A549 (cell line): ENCODE data around the gene SLC17A7. TPM values are rescaled to one million over a fixed set of nuclear protein-coding genes. Genes with fewer than 3 reads are reported as not detected.

ENCODE experiments used
- ATAC-seq, 2 experiments: fragments of 200-7000 bp in 1 of 2; fragments of >200 bp in 1 of 2; cut with Nextera tagmentation in 1 of 2; cut with Tn5 transposase in 1 of 2; 3 replicates each; pipeline versions ENCODE4 v1.8.0 to v1.9.1; 2018 to 2020; ENCODE audit warnings: mild to moderate bottlenecking in 1 of 2, moderate library complexity in 1 of 2
- CTCF ChIA-PET: fragments of 300-600 bp; sonication (Branson Sonifier 250); formaldehyde crosslinking; extraction: SDS; loops from one replicate; lab custom pipeline; 2021; ENCODE audit warnings: antibody characterized with exemption, inconsistent platforms; lab: Yijun Ruan, JAX
- POLR2A ChIA-PET: fragments of 350-600 bp; formaldehyde crosslinking; extraction: SDS; loops from one replicate; lab custom pipeline; 2021; ENCODE audit warnings: antibody characterized with exemption, inconsistent platforms; lab: Yijun Ruan, JAX
- DNase-seq, 2 experiments: peaks; one replicate each; pipeline versions ENCODE4 v3.0.0 to v3.0.0-alpha.2; 2011 to 2016; ENCODE audit warnings: low read depth in 1 of 2, low spot score in 1 of 2
- FAIRE-seq: peaks from 2 replicates; lab custom pipeline; 2011; peaks lifted over from hg19 to GRCh38; lab: Jason Lieb, UNC
- H3K27ac ChIP-seq, 2 experiments: fragments of >200 bp; sonication (Bioruptor Twin); formaldehyde crosslinking; 3 replicates each; pipeline ENCODE4 v1.5.1; 2016 to 2017
- H3K4me1 ChIP-seq: fragments of >200 bp; sonication (Bioruptor Twin); formaldehyde crosslinking; 3 replicates; pipeline ENCODE4 v1.6.1; 2016
- H3K4me2 ChIP-seq: fragments of >200 bp; sonication (Bioruptor Twin); formaldehyde crosslinking; 3 replicates; pipeline ENCODE4 v1.6.1; 2016
- H3K4me3 ChIP-seq: fragments of >200 bp; sonication (Bioruptor Twin); formaldehyde crosslinking; 3 replicates; pipeline ENCODE4 v1.5.1; 2016
- H3K9me3 ChIP-seq: fragments of >200 bp; sonication (Bioruptor Twin); formaldehyde crosslinking; 3 replicates; pipeline ENCODE4 v1.6.1; 2016
- CBX8 ChIP-seq: fragments of 200-600 bp; sonication (generic); IDR thresholded peaks from 2 replicates; pipeline ENCODE4 v1.6.1; 2016
- CEBPB ChIP-seq, 2 experiments: fragments of >200 bp in 1 of 2; sonication (Bioruptor Twin) in 1 of 2; formaldehyde crosslinking in 1 of 2; IDR thresholded peaks; 2 replicates each; pipeline ENCODE4 v1.6.1; 2012 to 2016
- CHD2 ChIP-seq: fragments of 150-350 bp; IDR thresholded peaks from 2 replicates; pipeline ENCODE4 v1.6.1; 2014; ENCODE audit warnings: low read length; ENCODE audit not compliant: partially characterized antibody
- EHF ChIP-seq: fragments of 250-450 bp; sonication (Bioruptor Pico); IDR thresholded peaks from 2 replicates; pipeline ENCODE4 v1.5.0; 2020; ENCODE audit warnings: mild to moderate bottlenecking
- EHMT2 ChIP-seq: fragments of 200-600 bp; sonication (generic); IDR thresholded peaks from 2 replicates; pipeline ENCODE4 v1.6.1; 2016; ENCODE audit warnings: antibody characterized with exemption, low read depth, mild to moderate bottlenecking, moderate library complexity
- FOSB ChIP-seq: fragments of 250-450 bp; sonication (Bioruptor Pico); IDR thresholded peaks from 2 replicates; pipeline ENCODE4 v1.5.0; 2020; ENCODE audit warnings: mild to moderate bottlenecking, moderate library complexity
- FOSL2 ChIP-seq, 2 experiments: fragments of 450-650 bp in 1 of 2; fragments of >200 bp in 1 of 2; sonication (Bioruptor Twin) in 1 of 2; formaldehyde crosslinking; IDR thresholded peaks; 2 replicates each; pipeline versions ENCODE4 v1.5.0 to v1.6.1; 2016 to 2020; ENCODE audit warnings: mild to moderate bottlenecking in 1 of 2, moderate library complexity in 1 of 2
- FOXS1 ChIP-seq: fragments of 250-450 bp; sonication (Bioruptor Pico); IDR thresholded peaks from 2 replicates; pipeline ENCODE4 v1.5.0; 2020; ENCODE audit warnings: mild to moderate bottlenecking, moderate library complexity
- HEYL ChIP-seq: fragments of 250-450 bp; sonication (Bioruptor Pico); IDR thresholded peaks from 2 replicates; pipeline ENCODE4 v1.8.0; 2021; ENCODE audit warnings: mild to moderate bottlenecking, moderate library complexity
- HOXA7 ChIP-seq: fragments of 250-450 bp; sonication (Bioruptor Pico); IDR thresholded peaks from 2 replicates; pipeline ENCODE4 v1.5.0; 2020; ENCODE audit warnings: mild to moderate bottlenecking, moderate library complexity
- HOXB13 ChIP-seq: fragments of 250-450 bp; sonication (Bioruptor Pico); IDR thresholded peaks from 2 replicates; pipeline ENCODE4 v1.5.0; 2020; ENCODE audit warnings: low read depth, mild to moderate bottlenecking, moderate library complexity
- HOXB5 ChIP-seq: fragments of 250-450 bp; sonication (Bioruptor Pico); IDR thresholded peaks from 2 replicates; pipeline ENCODE4 v1.5.0; 2020; ENCODE audit warnings: mild to moderate bottlenecking, moderate library complexity
- JUN ChIP-seq, 2 experiments: fragments of >200 bp; sonication (Bioruptor Twin); formaldehyde crosslinking; IDR thresholded peaks; 2 replicates in 1 of 2; 3 replicates in 1 of 2; pipeline ENCODE4 v1.6.1; 2016 to 2017
- NPAS2 ChIP-seq: fragments of 250-450 bp; sonication (Bioruptor Pico); IDR thresholded peaks from 2 replicates; pipeline ENCODE4 v1.8.0; 2022; ENCODE audit warnings: mild to moderate bottlenecking, moderate library complexity, borderline replicate concordance
- NR3C1 ChIP-seq: fragments of >200 bp; sonication (Bioruptor Twin); formaldehyde crosslinking; IDR thresholded peaks from 3 replicates; pipeline ENCODE4 v1.6.1; 2017
- POLR2A ChIP-seq: IDR thresholded peaks from 2 replicates; pipeline ENCODE4 v1.6.1; 2012; ENCODE audit warnings: mild to moderate bottlenecking, low read length
- RNF2 ChIP-seq: fragments of 200-600 bp; sonication (generic); IDR thresholded peaks from 2 replicates; pipeline ENCODE4 v1.6.1; 2016; ENCODE audit warnings: low read depth, mild to moderate bottlenecking, antibody characterized with exemption, moderate library complexity, borderline replicate concordance
- SMC3 ChIP-seq: fragments of >200 bp; sonication (Bioruptor Twin); formaldehyde crosslinking; IDR thresholded peaks from 3 replicates; pipeline ENCODE4 v1.6.1; 2018; ENCODE audit warnings: inconsistent platforms
- SREBF2 ChIP-seq: fragments of 450-650 bp; IDR thresholded peaks from 2 replicates; pipeline ENCODE4 v1.6.1; 2014; ENCODE audit warnings: mild to moderate bottlenecking, moderate library complexity
- TFCP2L1 ChIP-seq: fragments of 250-450 bp; sonication (Bioruptor Pico); IDR thresholded peaks from 2 replicates; pipeline ENCODE4 v1.5.0; 2021; ENCODE audit warnings: mild to moderate bottlenecking
- TP53 ChIP-seq: fragments of 250-450 bp; sonication (Bioruptor Pico); IDR thresholded peaks from 2 replicates; pipeline ENCODE4 v1.5.0; 2021; ENCODE audit warnings: mild to moderate bottlenecking, moderate library complexity
- ZC3H11A ChIP-seq: fragments of 450-650 bp; IDR thresholded peaks from 2 replicates; pipeline ENCODE4 v1.6.1; 2014; ENCODE audit warnings: antibody characterized with exemption, mild to moderate bottlenecking
- ZFP36 ChIP-seq: fragments of 450-650 bp; IDR thresholded peaks from 2 replicates; pipeline ENCODE4 v1.6.1; 2014; ENCODE audit warnings: borderline replicate concordance; ENCODE audit not compliant: partially characterized antibody
- WGBS: methylation state at CpG from one replicate; pipeline ENCODE4 v1.1.6; 2017; ENCODE audit errors: missing lambda C conversion rate; 5-methylcytosine and 5-hydroxymethylcytosine counted together
- polyA plus RNA-seq, 4 experiments: library from polyadenylated mRNA; depleted of rRNA in 3 of 4; stranded (reverse); fragments of >200 nt; fragmentation: RNase III in 1 of 4; extraction: RNeasy Plus Mini Kit Qiagen cat#74134 plus additional on column Dnase treatment in 1 of 4; gene quantifications; 2 replicates in 3 of 4; 3 replicates in 1 of 4; pipeline ENCODE4 v1.2.3, GENCODE V29; 2011 to 2017
- TF ChIP-seq, protein P1 (sequence below): IDR thresholded peaks from 2 replicates; pipeline ENCODE4 v1.6.1; 2012
- TF ChIP-seq, protein P2 (sequence below): fragments of 250-450 bp; sonication (Bioruptor Pico); IDR thresholded peaks from 2 replicates; pipeline ENCODE4 v1.5.0; 2021; ENCODE audit warnings: mild to moderate bottlenecking, moderate library complexity, borderline replicate concordance
- TF ChIP-seq, protein P3 (sequence below): fragments of 200-600 bp; sonication (generic); IDR thresholded peaks from 2 replicates; pipeline ENCODE4 v1.6.1; 2016; ENCODE audit warnings: antibody characterized with exemption, mild to moderate bottlenecking, moderate library complexity
- TF ChIP-seq, protein P4 (sequence below): IDR thresholded peaks from 2 replicates; pipeline ENCODE4 v1.6.1; 2012
- TF ChIP-seq, protein P5 (sequence below): fragments of 450-650 bp; IDR thresholded peaks from 2 replicates; pipeline ENCODE4 v1.6.1; 2014; ENCODE audit warnings: antibody characterized with exemption

The SLC17A7 gene
- polyA plus RNA-seq, 2 of the 4 experiments (the other 2 are of a cell fraction), result 0.39 to 0.48 TPM

DNA sequence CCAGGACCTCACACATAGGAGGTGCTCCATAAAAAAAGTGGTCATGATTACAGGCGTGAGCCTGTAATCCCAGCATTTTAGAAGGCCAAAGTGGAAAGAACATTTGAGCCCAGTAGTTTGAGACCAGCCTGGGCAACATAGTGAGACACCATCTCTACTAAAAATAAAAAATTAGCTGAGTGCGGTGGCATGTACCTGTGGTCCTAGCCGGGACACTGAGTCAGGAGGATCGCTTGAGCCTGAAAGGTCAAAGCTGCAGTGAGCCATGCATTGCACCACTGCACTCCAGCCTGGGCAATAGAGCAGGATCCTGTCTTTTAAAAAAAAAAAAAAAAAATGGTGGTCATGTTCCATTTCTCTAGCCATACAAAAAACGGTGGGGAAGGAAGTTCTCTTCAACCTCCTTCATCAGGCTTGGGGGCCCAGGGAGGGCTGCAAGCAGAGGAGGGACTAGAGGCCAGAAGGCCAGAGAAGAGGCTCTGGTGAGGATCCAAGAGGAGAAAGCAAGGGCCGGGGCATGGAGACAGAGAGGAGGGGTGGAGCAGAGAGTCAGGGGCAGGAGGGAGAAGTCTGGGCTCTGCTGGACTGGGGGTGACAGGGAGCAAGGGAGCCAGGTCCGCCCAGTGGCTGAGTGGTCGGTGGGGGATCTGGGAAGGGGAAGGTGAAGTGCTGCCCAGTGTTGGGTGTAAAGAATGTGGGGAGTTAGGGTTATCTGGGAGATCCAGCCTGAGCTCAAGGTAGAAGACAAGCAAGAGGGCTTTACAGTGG, 44.4 kb downstream of the SLC17A7 start:
- ChIA-PET POLR2A (no interaction called here), CTCF (interaction anchor here (1.0 to 10.9 kb wide), 5 partner anchors 13 to 171 kb away, joined by 3 to 244 read pairs (median 3); partner anchors contain the start of genes ALDH16A1, FLT3LG, PIH1D1 and SLC17A7)
- no peak for DNase-seq
- ATAC-seq, result no peak
- Histone ChIP-seq H3K4me3 (no peak overlapping the region), H3K4me2 (no peak overlapping the region), H3K4me1 (no peaks in the 10 kb centered on the region), H3K27ac (no peak overlapping the region), H3K9me3 (no peaks in the 10 kb centered on the region)
- no peak for FAIRE-seq
- 58% methylated on average over 8 of the region's 8 CpGs for WGBS
- TF ChIP-seq, protein P1, sequence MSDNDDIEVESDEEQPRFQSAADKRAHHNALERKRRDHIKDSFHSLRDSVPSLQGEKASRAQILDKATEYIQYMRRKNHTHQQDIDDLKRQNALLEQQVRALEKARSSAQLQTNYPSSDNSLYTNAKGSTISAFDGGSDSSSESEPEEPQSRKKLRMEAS, result no peak
- TF ChIP-seq, protein P2, sequence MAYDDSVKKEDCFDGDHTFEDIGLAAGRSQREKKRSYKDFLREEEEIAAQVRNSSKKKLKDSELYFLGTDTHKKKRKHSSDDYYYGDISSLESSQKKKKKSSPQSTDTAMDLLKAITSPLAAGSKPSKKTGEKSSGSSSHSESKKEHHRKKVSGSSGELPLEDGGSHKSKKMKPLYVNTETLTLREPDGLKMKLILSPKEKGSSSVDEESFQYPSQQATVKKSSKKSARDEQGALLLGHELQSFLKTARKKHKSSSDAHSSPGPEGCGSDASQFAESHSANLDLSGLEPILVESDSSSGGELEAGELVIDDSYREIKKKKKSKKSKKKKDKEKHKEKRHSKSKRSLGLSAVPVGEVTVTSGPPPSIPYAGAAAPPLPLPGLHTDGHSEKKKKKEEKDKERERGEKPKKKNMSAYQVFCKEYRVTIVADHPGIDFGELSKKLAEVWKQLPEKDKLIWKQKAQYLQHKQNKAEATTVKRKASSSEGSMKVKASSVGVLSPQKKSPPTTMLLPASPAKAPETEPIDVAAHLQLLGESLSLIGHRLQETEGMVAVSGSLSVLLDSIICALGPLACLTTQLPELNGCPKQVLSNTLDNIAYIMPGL (CRISPR knock-in tag), result no peak
- TF ChIP-seq, protein P3, sequence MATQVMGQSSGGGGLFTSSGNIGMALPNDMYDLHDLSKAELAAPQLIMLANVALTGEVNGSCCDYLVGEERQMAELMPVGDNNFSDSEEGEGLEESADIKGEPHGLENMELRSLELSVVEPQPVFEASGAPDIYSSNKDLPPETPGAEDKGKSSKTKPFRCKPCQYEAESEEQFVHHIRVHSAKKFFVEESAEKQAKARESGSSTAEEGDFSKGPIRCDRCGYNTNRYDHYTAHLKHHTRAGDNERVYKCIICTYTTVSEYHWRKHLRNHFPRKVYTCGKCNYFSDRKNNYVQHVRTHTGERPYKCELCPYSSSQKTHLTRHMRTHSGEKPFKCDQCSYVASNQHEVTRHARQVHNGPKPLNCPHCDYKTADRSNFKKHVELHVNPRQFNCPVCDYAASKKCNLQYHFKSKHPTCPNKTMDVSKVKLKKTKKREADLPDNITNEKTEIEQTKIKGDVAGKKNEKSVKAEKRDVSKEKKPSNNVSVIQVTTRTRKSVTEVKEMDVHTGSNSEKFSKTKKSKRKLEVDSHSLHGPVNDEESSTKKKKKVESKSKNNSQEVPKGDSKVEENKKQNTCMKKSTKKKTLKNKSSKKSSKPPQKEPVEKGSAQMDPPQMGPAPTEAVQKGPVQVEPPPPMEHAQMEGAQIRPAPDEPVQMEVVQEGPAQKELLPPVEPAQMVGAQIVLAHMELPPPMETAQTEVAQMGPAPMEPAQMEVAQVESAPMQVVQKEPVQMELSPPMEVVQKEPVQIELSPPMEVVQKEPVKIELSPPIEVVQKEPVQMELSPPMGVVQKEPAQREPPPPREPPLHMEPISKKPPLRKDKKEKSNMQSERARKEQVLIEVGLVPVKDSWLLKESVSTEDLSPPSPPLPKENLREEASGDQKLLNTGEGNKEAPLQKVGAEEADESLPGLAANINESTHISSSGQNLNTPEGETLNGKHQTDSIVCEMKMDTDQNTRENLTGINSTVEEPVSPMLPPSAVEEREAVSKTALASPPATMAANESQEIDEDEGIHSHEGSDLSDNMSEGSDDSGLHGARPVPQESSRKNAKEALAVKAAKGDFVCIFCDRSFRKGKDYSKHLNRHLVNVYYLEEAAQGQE, result no peak
- TF ChIP-seq HEYL (CRISPR knock-in tag), result no peak
- no peak for TF ChIP-seq JUN (IDR thresholded peaks at IDR 0.05)
- no peak for TF ChIP-seq CEBPB (IDR thresholded peaks at IDR 0.05)
- no peak for TF ChIP-seq EHF
- no peak for TF ChIP-seq NPAS2
- TF ChIP-seq ZC3H11A, result no peak
- TF ChIP-seq SREBF2, result no peak
- TF ChIP-seq HOXA7, result no peak
- TF ChIP-seq, protein P4, sequence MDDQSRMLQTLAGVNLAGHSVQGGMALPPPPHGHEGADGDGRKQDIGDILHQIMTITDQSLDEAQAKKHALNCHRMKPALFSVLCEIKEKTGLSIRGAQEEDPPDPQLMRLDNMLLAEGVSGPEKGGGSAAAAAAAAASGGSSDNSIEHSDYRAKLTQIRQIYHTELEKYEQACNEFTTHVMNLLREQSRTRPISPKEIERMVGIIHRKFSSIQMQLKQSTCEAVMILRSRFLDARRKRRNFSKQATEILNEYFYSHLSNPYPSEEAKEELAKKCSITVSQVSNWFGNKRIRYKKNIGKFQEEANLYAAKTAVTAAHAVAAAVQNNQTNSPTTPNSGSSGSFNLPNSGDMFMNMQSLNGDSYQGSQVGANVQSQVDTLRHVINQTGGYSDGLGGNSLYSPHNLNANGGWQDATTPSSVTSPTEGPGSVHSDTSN, result no peak
- no peak for TF ChIP-seq CBX8
- no peak for TF ChIP-seq CHD2
- no peak for TF ChIP-seq SMC3
- TF ChIP-seq HOXB5 (CRISPR knock-in tag), result no peak
- no peak for TF ChIP-seq RNF2
- no peak for TF ChIP-seq POLR2A

DNA sequence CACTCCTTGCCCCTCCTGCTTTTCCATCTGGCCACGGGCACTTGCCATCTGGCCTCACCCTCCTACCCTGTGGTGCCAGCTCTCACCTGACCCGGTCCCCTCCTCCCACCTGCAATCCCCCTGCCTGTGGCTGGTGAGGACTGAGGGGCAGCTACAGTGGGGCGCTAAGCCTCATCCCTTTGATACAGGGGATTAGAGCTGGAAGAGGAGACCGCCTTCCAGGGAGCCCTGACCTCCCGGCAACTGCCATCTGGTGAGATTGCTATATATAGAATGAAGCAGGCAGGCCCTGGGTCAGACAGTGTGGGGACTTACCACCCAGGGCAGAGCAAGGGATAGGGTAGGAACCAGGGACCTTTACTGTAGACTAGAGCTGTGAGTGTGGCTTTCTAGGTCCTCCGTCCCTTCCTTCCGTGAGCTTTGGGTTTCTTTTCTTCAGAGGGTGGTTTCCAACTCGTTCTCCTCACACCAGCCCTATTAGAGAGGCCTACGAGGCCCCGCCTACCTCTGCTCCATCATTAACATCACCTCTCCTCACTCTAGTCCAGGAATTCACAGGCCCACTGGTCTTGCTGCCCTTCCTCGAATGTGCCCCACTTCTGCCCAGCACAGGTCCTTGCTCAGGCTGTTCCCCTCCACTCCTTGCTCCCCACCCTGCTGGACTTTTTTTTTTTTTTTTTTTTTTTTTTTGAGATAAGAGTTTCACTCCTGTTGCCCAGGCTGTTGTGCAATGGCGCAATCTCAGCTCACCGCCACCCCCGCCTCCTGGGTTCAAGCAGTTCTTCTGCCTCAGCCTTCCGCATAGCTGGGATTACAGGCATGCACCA, 45.5 kb downstream of the SLC17A7 start:
- H3K9me3 ChIP-seq, result no peaks in the 10 kb centered on the region
- 69% methylated on average over 15 of the region's 15 CpGs for WGBS
- H3K4me3 ChIP-seq, result no peak overlapping the region
- CTCF ChIA-PET, result interaction anchor here (0.7 to 10.9 kb wide), 6 partner anchors 10 to 169 kb away, joined by 3 to 244 read pairs (median 3); partner anchors contain the start of genes ALDH16A1, PIH1D1 and SLC17A7
- no peak for FAIRE-seq
- POLR2A ChIA-PET, result no interaction called here
- no peak overlapping the region for H3K27ac ChIP-seq
- no peak overlapping the region for H3K4me2 ChIP-seq
- DNase-seq, result no peak
- H3K4me1 ChIP-seq, result 0 out of 3 replicates have a peak, but pooled peaks cover 3% of the 10 kb centered on the region
- no peak for ATAC-seq
- TF ChIP-seq FOXS1 (CRISPR knock-in tag), result no peak
- TF ChIP-seq ZFP36, result no peak
- no peak for TF ChIP-seq HOXB13 (CRISPR knock-in tag)
- no peak for TF ChIP-seq HOXA7
- TF ChIP-seq RNF2, result no peak
- no peak for TF ChIP-seq HOXB5 (CRISPR knock-in tag)
- no peak for TF ChIP-seq FOSL2 (IDR thresholded peaks at IDR 0.05)
- no peak for TF ChIP-seq FOSL2 (CRISPR knock-in tag; IDR thresholded peaks at IDR 0.05)
- TF ChIP-seq, protein P1, result no peak
- TF ChIP-seq, protein P5, sequence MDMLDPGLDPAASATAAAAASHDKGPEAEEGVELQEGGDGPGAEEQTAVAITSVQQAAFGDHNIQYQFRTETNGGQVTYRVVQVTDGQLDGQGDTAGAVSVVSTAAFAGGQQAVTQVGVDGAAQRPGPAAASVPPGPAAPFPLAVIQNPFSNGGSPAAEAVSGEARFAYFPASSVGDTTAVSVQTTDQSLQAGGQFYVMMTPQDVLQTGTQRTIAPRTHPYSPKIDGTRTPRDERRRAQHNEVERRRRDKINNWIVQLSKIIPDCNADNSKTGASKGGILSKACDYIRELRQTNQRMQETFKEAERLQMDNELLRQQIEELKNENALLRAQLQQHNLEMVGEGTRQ, result no peak
- no peak for TF ChIP-seq EHMT2
- TF ChIP-seq FOSB (CRISPR knock-in tag), result no peak
- no peak for TF ChIP-seq TP53 (CRISPR knock-in tag)
- TF ChIP-seq TFCP2L1 (CRISPR knock-in tag), result no peak
- no peak for TF ChIP-seq NR3C1
- TF ChIP-seq SREBF2, result no peak
